ENCODE data around the gene KDM4B. TPM values are rescaled to one million over a fixed set of nuclear protein-coding genes. Genes with fewer than 3 reads are reported as not detected.
A peak's percentile ranks its signal among the peaks of the same experiment; 100 is the strongest.
"Not testable (repeated sequence)": the region's sequence is repeated elsewhere in the genome, so short reads cannot be mapped to it uniquely, and the experiment has no call there.

KDM4B gene
- total and polyA plus RNA-seq, 10 of the 15 experiments (the other 5 are each of a cell fraction or from before 2014, with no cell fraction given) = 0.47 to 49.6 (median 16.2) TPM

DNA sequence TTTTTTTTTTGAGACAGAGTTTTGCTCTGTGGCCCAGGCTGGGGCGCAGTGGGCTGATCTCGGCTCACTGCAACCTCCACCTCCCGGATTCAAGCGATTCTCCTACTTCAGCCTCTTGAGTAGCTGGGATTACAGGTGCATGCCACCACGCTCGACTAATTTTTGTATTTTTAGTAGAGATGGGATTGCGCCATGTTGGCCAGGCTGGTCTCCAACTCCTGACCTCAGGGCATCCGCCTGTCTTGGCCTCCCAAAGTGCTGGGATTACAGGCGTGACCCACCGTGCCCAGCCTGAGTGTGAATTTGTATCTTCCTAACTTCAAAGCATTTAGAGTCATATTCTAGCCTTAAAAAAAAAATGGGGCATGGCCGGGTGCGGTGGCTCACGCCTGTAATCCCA, 6.7 kb downstream of the KDM4B start:
- in situ Hi-C loops (cut with MboI); H3K9ac ChIP-seq (ENCODE audit: control insufficient read depth, insufficient read depth, low read length); ATAC-seq; DNase-seq (ENCODE audit: low read depth, low spot score); RAD21 ChIA-PET (ENCODE audit: unreplicated experiment); H3K4me2 ChIP-seq (ENCODE audit: control insufficient read depth, insufficient read depth); intact Hi-C loops (cut with micrococcal nuclease; ENCODE audit: unreplicated experiment); SMC1A ChIA-PET (ENCODE audit: uncharacterized antibody, unreplicated experiment); H2AFZ ChIP-seq (ENCODE audit: control insufficient read depth, low read depth, low read length); FAIRE-seq; H3K27ac ChIP-seq (ENCODE audit: control insufficient read depth, insufficient read depth); BruUV-seq (replicated peaks); H3K27me3 ChIP-seq (replicated peaks in 1 of 2; ENCODE audit: control insufficient read depth in 2 of 2, insufficient read depth in 2 of 2, low read length in 1 of 2); H3K36me3 ChIP-seq (ENCODE audit: control insufficient read depth in 2 of 2, insufficient read depth in 2 of 2, low read length in 1 of 2); H3K4me3 ChIP-seq; H3K9me3 ChIP-seq (replicated peaks; ENCODE audit: control insufficient read depth, insufficient read depth, low read length): not testable (repeated sequence)
- WGBS (ENCODE audit: insufficient coverage, insufficient replicate concordance, low lambda C conversion rate, missing lambda C conversion rate) = 97% methylated on average over 13 of the region's 13 CpGs
- CTCF ChIA-PET = interaction anchor here (0.7 to 1.1 kb wide), 5 partner anchors 8 to 711 kb away, joined by 3 to 5 read pairs (median 4); no protein-coding TSS in a partner anchor
- Histone ChIP-seq H4K20me1 (ENCODE audit: control insufficient read depth, insufficient read depth) (peaks cover 10% of the 10 kb centered on the region), H3K79me2 (ENCODE audit: control insufficient read depth, insufficient read depth, low read length) (peaks cover 71% of the 10 kb centered on the region), H3K4me1 (ENCODE audit: control insufficient read depth, insufficient read depth, low read length) (peaks cover 12% of the 10 kb centered on the region)
- POLR2A ChIA-PET = interaction anchor here (0.6 to 0.7 kb wide), 2 partner anchors 185 to 647 kb away, joined by 3 to 4 read pairs; partner anchors contain the start of gene SAFB

DNA sequence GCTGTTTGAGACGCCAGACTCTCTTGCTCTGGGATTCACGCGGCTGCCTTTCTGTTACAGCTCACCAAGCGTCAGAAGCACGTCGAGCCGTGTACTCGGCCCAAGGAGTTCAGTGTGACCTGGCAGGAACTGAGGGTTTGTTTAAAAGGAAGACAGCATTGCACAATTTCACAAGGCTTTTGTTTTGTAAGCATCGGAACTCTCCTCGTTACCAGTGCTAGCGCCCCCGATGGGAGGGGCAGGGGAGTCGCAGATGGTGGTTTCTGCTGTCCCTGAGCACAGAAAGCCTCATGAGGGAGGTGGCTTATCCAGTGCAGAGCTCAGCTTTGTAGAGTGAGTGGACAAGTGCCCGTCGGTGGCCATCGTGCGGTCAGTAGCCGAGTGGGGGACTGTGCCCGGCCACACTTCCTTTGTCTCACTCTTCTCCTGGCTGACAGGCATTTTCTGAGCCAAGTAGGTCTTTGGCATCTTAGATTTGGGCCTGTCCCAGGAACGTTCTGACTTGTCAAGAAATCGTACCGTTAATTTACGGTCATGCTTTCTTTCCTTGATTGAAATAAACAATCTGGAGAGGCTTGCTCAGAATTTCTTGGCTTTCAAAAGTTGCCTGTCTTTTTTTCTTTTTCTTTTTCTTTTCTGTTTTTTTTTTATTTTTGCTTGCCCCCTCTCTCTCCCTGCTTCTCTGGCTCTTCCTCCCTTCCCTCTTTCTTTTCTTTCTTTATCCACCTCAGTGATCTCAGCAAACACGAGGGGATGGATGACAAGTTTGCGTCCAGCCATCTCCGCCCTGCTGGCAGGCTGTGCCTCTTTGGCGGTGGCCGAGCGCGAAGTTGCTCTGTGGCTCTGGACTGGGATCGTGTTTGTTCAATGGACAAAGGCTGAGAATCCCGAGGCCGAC, 7.7 kb downstream of the KDM4B start:
- TF ChIP-seq NBN (IDR thresholded peaks at IDR 0.05) (no peak), CTCF (IDR thresholded peaks at IDR 0.05 in 2 of 3, conservative IDR thresholded peaks at IDR 0.05 in 1 of 3; ENCODE audit: control insufficient read depth in 2 of 3, extremely low read depth in 1 of 3, insufficient read depth in 1 of 3, low read depth in 3 of 3, low read length in 3 of 3) (peak in 1 of 3 experiments; percentile 24; a peak in 2 of 6 replicates), SUPT20H (IDR thresholded peaks at IDR 0.05; ENCODE audit: borderline replicate concordance, control insufficient read depth, low read depth, low read length) (no peak), RUNX3 (IDR thresholded peaks at IDR 0.05; ENCODE audit: low read length) (no peak)
- ATAC-seq (no peak), FAIRE-seq (no peak), DNase-seq (ENCODE audit: low read depth, low spot score) (no peak)
- H3K36me3 ChIP-seq (ENCODE audit: control insufficient read depth in 2 of 2, insufficient read depth in 2 of 2, low read length in 1 of 2) = peaks cover 2 to 6% of the 10 kb centered on the region in 2 experiments; a peak in 2 of 4 replicates
- ChIA-PET SMC1A (ENCODE audit: uncharacterized antibody, unreplicated experiment) (no interaction called here), RAD21 (ENCODE audit: unreplicated experiment) (no interaction called here), POLR2A (no interaction called here), CTCF (interaction anchor here (0.7 to 1.1 kb wide), 2 partner anchors 167 to 710 kb away, joined by 4 read pairs; no protein-coding TSS in a partner anchor)
- H4K20me1 ChIP-seq (ENCODE audit: control insufficient read depth, insufficient read depth) = peaks cover 8% of the 10 kb centered on the region
- in situ Hi-C loops (cut with MboI) (no loop called here), intact Hi-C loops (cut with micrococcal nuclease; ENCODE audit: unreplicated experiment) (no loop called here)
- no peaks in the 10 kb centered on the region for H3K27me3 ChIP-seq (replicated peaks in 1 of 2; ENCODE audit: control insufficient read depth in 2 of 2, insufficient read depth in 2 of 2, low read length in 1 of 2)
- WGBS (ENCODE audit: insufficient coverage, insufficient replicate concordance, low lambda C conversion rate, missing lambda C conversion rate) = 80% methylated on average over 30 of the region's 33 CpGs
- H3K9ac ChIP-seq (ENCODE audit: control insufficient read depth, insufficient read depth, low read length) = no peak overlapping the region
- H3K4me1 ChIP-seq (ENCODE audit: control insufficient read depth, insufficient read depth, low read length) = peaks cover 15% of the 10 kb centered on the region
- no peaks in the 10 kb centered on the region for H3K9me3 ChIP-seq (replicated peaks; ENCODE audit: control insufficient read depth, insufficient read depth, low read length)
- no peak overlapping the region for H2AFZ ChIP-seq (ENCODE audit: control insufficient read depth, low read depth, low read length)
- H3K27ac ChIP-seq (ENCODE audit: control insufficient read depth, insufficient read depth) = no peak overlapping the region
- TSS peak; percentile 37 for BruUV-seq (replicated peaks)
- no peak overlapping the region for H3K4me3 ChIP-seq
- peaks cover 70% of the 10 kb centered on the region for H3K79me2 ChIP-seq (ENCODE audit: control insufficient read depth, insufficient read depth, low read length)
- 0 out of 2 replicates have a peak overlapping the region, but pooled peaks have one; percentile 18 for H3K4me2 ChIP-seq (ENCODE audit: control insufficient read depth, insufficient read depth)

Measured in GM12878 (cell line).